Endothelial cell of umbilical vein (primary cell): ENCODE results near the gene TAF13. TPM values are rescaled to one million over a fixed set of nuclear protein-coding genes. Genes with fewer than 3 reads are reported as not detected.

Source experiments
- BruUV-seq: library from RNA; stranded (reverse); fragments of 400-500 nt; replicated peaks from 2 replicates; lab custom pipeline; 2021; lab: Mats Ljungman, UMichigan
- CTCF ChIA-PET: fragments of 300-600, 350-600 bp; sonication (Branson Sonifier 250); formaldehyde crosslinking; loops from one replicate; lab custom pipeline; 2021; ENCODE audit warnings: antibody characterized with exemption, inconsistent platforms; lab: Charles Lee
- POLR2A ChIA-PET: fragments of 300-600, 350-600 bp; sonication (Branson Sonifier 250); formaldehyde crosslinking; loops from one replicate; lab custom pipeline; 2021; ENCODE audit warnings: antibody characterized with exemption, inconsistent platforms; lab: Charles Lee
- DNase-seq: peaks from one replicate; pipeline ENCODE4 v3.0.0-alpha.2; 2011; ENCODE audit warnings: low read depth, low spot score
- FAIRE-seq: peaks from 2 replicates; lab custom pipeline; 2011; peaks lifted over from hg19 to GRCh38; lab: Jason Lieb, UNC
- H2AFZ ChIP-seq: 2 replicates; pipeline ENCODE4 v1.6.0; 2012; ENCODE audit warnings: low read depth, low read length, control low read depth, inconsistent platforms
- H3K27ac ChIP-seq: 2 replicates; pipeline ENCODE4 v1.5.1; 2011; ENCODE audit warnings: low read depth, mild to moderate bottlenecking, control low read depth, low read length, moderate library complexity; ENCODE audit not compliant: insufficient read depth
- H3K27me3 ChIP-seq, 2 experiments: 2 replicates each; pipeline versions ENCODE4 v1.6.0 to v1.6.1; 2011; ENCODE audit warnings: low read length in 2 of 2, mixed read lengths in 1 of 2; ENCODE audit not compliant: control insufficient read depth in 2 of 2, insufficient read depth in 2 of 2
- H3K36me3 ChIP-seq, 2 experiments: 2 replicates in 1 of 2; 3 replicates in 1 of 2; pipeline ENCODE4 v1.5.1; 2011; ENCODE audit warnings: low read length in 2 of 2, mild to moderate bottlenecking in 1 of 2, moderate library complexity in 1 of 2; ENCODE audit not compliant: control insufficient read depth in 2 of 2, insufficient read depth in 2 of 2; ENCODE audit errors: extremely low read depth in 1 of 2
- H3K4me1 ChIP-seq: 3 replicates; pipeline ENCODE4 v1.5.1; 2011; ENCODE audit warnings: mild to moderate bottlenecking, low read length; ENCODE audit not compliant: control insufficient read depth, insufficient read depth; ENCODE audit errors: extremely low read depth
- H3K4me2 ChIP-seq: 2 replicates; pipeline ENCODE4 v1.6.1; 2011; ENCODE audit warnings: low read length, control low read depth, mixed read lengths; ENCODE audit not compliant: insufficient read depth
- H3K4me3 ChIP-seq, 3 experiments: fragments of 200-600 bp in 1 of 3; sonication (generic), shearing (Covaris generic) in 1 of 3; replicated peaks in 1 of 3; 2 replicates each; pipeline ENCODE4 v1.5.1; 2011 to 2016; ENCODE audit warnings: control low read depth in 3 of 3, low read length in 3 of 3, mild to moderate bottlenecking in 2 of 3, inconsistent platforms in 1 of 3, low read depth in 1 of 3, moderate library complexity in 1 of 3; ENCODE audit not compliant: insufficient read depth in 1 of 3
- H3K79me2 ChIP-seq: 2 replicates; pipeline ENCODE4 v1.6.0; 2012; ENCODE audit warnings: low read length, inconsistent platforms; ENCODE audit not compliant: control insufficient read depth, insufficient read depth
- H3K9ac ChIP-seq: replicated peaks from 2 replicates; pipeline ENCODE3; 2011; ENCODE audit warnings: low read length, control low read depth; ENCODE audit not compliant: insufficient read depth; ENCODE audit errors: extremely low read depth
- H3K9me1 ChIP-seq: replicated peaks from 3 replicates; pipeline ENCODE4 v1.6.0; 2011; ENCODE audit warnings: mild to moderate bottlenecking, low read length; ENCODE audit not compliant: control insufficient read depth, insufficient read depth; ENCODE audit errors: extremely low read depth
- H3K9me3 ChIP-seq: replicated peaks from 2 replicates; pipeline ENCODE4 v1.5.1; 2012; ENCODE audit warnings: low read length, inconsistent platforms; ENCODE audit not compliant: control insufficient read depth, insufficient read depth
- H4K20me1 ChIP-seq: replicated peaks from 2 replicates; pipeline ENCODE3; 2011; ENCODE audit warnings: mild to moderate bottlenecking, low read length; ENCODE audit not compliant: control insufficient read depth, insufficient read depth; ENCODE audit errors: extremely low read depth
- CTCF ChIP-seq, 2 donors: IDR thresholded peaks; 1 replicate in 1 of 2; 2 replicates in 1 of 2; pipeline ENCODE4 v1.5.1; 2011; ENCODE audit warnings: low read length in 2 of 2, mild to moderate bottlenecking in 2 of 2, moderate library complexity in 2 of 2, control low read depth in 1 of 2, inconsistent platforms in 1 of 2, low read depth in 1 of 2; ENCODE audit not compliant: insufficient read depth in 1 of 2; ENCODE audit errors: extremely low read depth in 1 of 2
- EZH2 ChIP-seq: IDR thresholded peaks from 2 replicates; pipeline ENCODE4 v1.6.1; 2012; ENCODE audit warnings: borderline replicate concordance, low read depth, mild to moderate bottlenecking, moderate library complexity, low read length, inconsistent platforms; ENCODE audit not compliant: severe bottlenecking
- FOS ChIP-seq: IDR thresholded peaks from 2 replicates; pipeline ENCODE4 v1.6.1; 2011; ENCODE audit warnings: mild to moderate bottlenecking, low read length, moderate library complexity, borderline replicate concordance; ENCODE audit not compliant: insufficient read depth
- GATA2 ChIP-seq: IDR thresholded peaks from 2 replicates; pipeline ENCODE4 v1.7.0; 2011; ENCODE audit warnings: low read depth, mild to moderate bottlenecking, moderate library complexity, mixed read lengths, low read length; ENCODE audit not compliant: insufficient read length, insufficient read depth
- JUN ChIP-seq: IDR thresholded peaks from 2 replicates; pipeline ENCODE4 v1.6.1; 2011; ENCODE audit warnings: borderline replicate concordance, low read depth; ENCODE audit not compliant: insufficient read length, insufficient read depth
- MYC ChIP-seq: IDR thresholded peaks from one replicate; pipeline ENCODE4 v1.6.1; 2011; ENCODE audit warnings: mild to moderate bottlenecking, low read depth, low read length
- POLR2A ChIP-seq: IDR thresholded peaks from 2 replicates; pipeline ENCODE4 v1.6.1; 2012; ENCODE audit warnings: low read depth, mild to moderate bottlenecking, control low read depth, low read length
- POLR2AphosphoS5 ChIP-seq: IDR thresholded peaks from 2 replicates; pipeline ENCODE4 v1.6.1; 2012; ENCODE audit warnings: low read depth, mild to moderate bottlenecking, control low read depth, low read length, moderate library complexity; ENCODE audit not compliant: insufficient read depth
- dilution Hi-C: fragments of 300-500 bp; cut with MboI; formaldehyde crosslinking; loops from one replicate; pipeline ENCODE4 v1.15.0; 2019; ENCODE audit warnings: low sequenced_read_pairs; ENCODE audit not compliant: extremely low pct_ligation_motif_present
- intact Hi-C: fragments of 100-400 bp; cut with micrococcal nuclease; formaldehyde crosslinking; loops from one replicate; pipeline ENCODE4 v1.10.0; 2022
- polyA plus RNA-seq, 4 experiments: library from polyadenylated mRNA; depleted of rRNA in 3 of 4; stranded (reverse) in 3 of 4; unstranded in 1 of 4; fragments of >200 nt; gene quantifications; 2 replicates each; pipeline versions ENCODE4 v1.2.1 to v1.2.3, GENCODE V29; 2011 to 2012; ENCODE audit warnings: missing spikeins in 1 of 4
- total RNA-seq: library from RNA; stranded (reverse); gene quantifications from 2 replicates; pipeline ENCODE4 v1.2.3, GENCODE V29; 2021
- TF ChIP-seq, protein P1 (sequence below): IDR thresholded peaks from 2 replicates; pipeline ENCODE4 v1.6.1; 2011; ENCODE audit not compliant: insufficient read depth, insufficient read length

TAF13 gene
- total and polyA plus RNA-seq, 2 donors (not counting 3 experiments of a cell fraction or from before 2014, with no cell fraction given), result 14.8 to 42.3 TPM

- BruUV-seq, result no TSS peak
- Histone ChIP-seq H3K9me1 (no peaks in the 10 kb centered on the region), H2AFZ (no peak overlapping the region), H3K4me3 (no peak overlapping the region), H3K36me3 (no peaks in the 10 kb centered on the region), H3K4me1 (no peaks in the 10 kb centered on the region), H3K27ac (no peak overlapping the region), H3K9ac (no peak overlapping the region), H3K27me3 (no peaks in the 10 kb centered on the region), H4K20me1 (no peaks in the 10 kb centered on the region), H3K4me2 (no peak overlapping the region), H3K79me2 (no peaks in the 10 kb centered on the region), H3K9me3 (no peaks in the 10 kb centered on the region)
- POLR2A ChIA-PET, result interaction anchor here (0.8 kb wide), 1 partner anchor 15 kb away, joined by 3 read pairs; the partner anchor contains the start of gene TAF13
- intact Hi-C loops, result loop anchor here (2.0 kb wide), 1 partner anchor 18 kb away; the partner anchor contains the start of gene WDR47
- CTCF ChIA-PET, result interaction anchor here (0.8 to 1.5 kb wide), 2 partner anchors 11 to 39 kb away, joined by 3 to 4 read pairs; no protein-coding TSS in a partner anchor
- dilution Hi-C loops, result no loop called here
- TF ChIP-seq JUN, result no peak
- no peak for TF ChIP-seq CTCF (IDR thresholded peaks at IDR 0.05; ENCODE audit: extremely low read depth in 1 of 2, insufficient read depth in 1 of 2, low read depth in 1 of 2, low read length in 2 of 2)
- DNase-seq (no peak), FAIRE-seq (no peak)
Observed at GRCh38 chr1:109061183-109061582, 14.6 kb downstream of the TAF13 start.

- TF ChIP-seq GATA2 (no peak), JUN (no peak), CTCF (IDR thresholded peaks at IDR 0.05; ENCODE audit: extremely low read depth in 1 of 2, insufficient read depth in 1 of 2, low read depth in 1 of 2, low read length in 2 of 2) (no peak), MYC (no peak), EZH2 (no peak), POLR2AphosphoS5 (no peak), POLR2A (no peak), FOS (no peak)
- TF ChIP-seq, protein P1, sequence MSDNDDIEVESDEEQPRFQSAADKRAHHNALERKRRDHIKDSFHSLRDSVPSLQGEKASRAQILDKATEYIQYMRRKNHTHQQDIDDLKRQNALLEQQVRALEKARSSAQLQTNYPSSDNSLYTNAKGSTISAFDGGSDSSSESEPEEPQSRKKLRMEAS, result no peak
- DNase-seq (no peak), FAIRE-seq (no peak)
- Histone ChIP-seq H3K9me1 (no peaks in the 10 kb centered on the region), H3K27ac (no peak overlapping the region), H3K36me3 (no peaks in the 10 kb centered on the region), H3K79me2 (no peaks in the 10 kb centered on the region), H3K9ac (no peak overlapping the region), H4K20me1 (no peaks in the 10 kb centered on the region), H3K4me3 (no peak overlapping the region), H3K27me3 (no peaks in the 10 kb centered on the region), H3K9me3 (no peaks in the 10 kb centered on the region), H3K4me2 (no peak overlapping the region), H3K4me1 (no peaks in the 10 kb centered on the region), H2AFZ (no peak overlapping the region)
- POLR2A ChIA-PET, result interaction anchor here (0.6 to 0.8 kb wide), 2 partner anchors 15 to 43 kb away, joined by 3 read pairs; partner anchors contain the start of gene TAF13
- dilution Hi-C loops (no loop called here), intact Hi-C loops (loop anchor here (2.0 kb wide), 1 partner anchor 18 kb away; the partner anchor contains the start of gene WDR47)
- BruUV-seq, result no TSS peak
- CTCF ChIA-PET, result interaction anchor here (0.8 to 1.5 kb wide), 2 partner anchors 10 to 39 kb away, joined by 3 to 4 read pairs; no protein-coding TSS in a partner anchor
Observed at GRCh38 chr1:109060707-109061106, 15.1 kb downstream of the TAF13 start.
